ENCODE data around the gene RSF1. TPM values are rescaled to one million over a fixed set of nuclear protein-coding genes. Genes with fewer than 3 reads are reported as not detected.

The RSF1 gene
- total RNA-seq, 1 donor from 2014 or later, result 40.6 TPM

- H3K36me3 ChIP-seq, result no peaks in the 10 kb centered on the region
- no peaks in the 10 kb centered on the region for H3K9me3 ChIP-seq (replicated peaks)
- intact Hi-C loops (cut with micrococcal nuclease), result no loop called here
- H3K4me3 ChIP-seq, result no peak overlapping the region
- TF ChIP-seq CTCF (IDR thresholded peaks at IDR 0.05; ENCODE audit: borderline replicate concordance), result no peak
- peaks cover 21% of the 10 kb centered on the region for H3K4me1 ChIP-seq
- no peak overlapping the region for H3K27ac ChIP-seq (replicated peaks)
- DNase-seq, result no peak
- no peaks in the 10 kb centered on the region for H3K27me3 ChIP-seq (ENCODE audit: low read depth)
Measured at GRCh38 chr11:77784572-77784971, 36.0 kb downstream of the RSF1 start.

GRCh38 chr11:77783025-77783424 is 37.5 kb downstream of the RSF1 start:
- intact Hi-C loops (cut with micrococcal nuclease), result no loop called here
- Histone ChIP-seq H3K9me3 (replicated peaks) (no peaks in the 10 kb centered on the region), H3K4me3 (no peak overlapping the region), H3K27me3 (ENCODE audit: low read depth) (no peaks in the 10 kb centered on the region), H3K36me3 (no peaks in the 10 kb centered on the region), H3K4me1 (peaks cover 26% of the 10 kb centered on the region), H3K27ac (replicated peaks) (no peak overlapping the region)
- no peak for TF ChIP-seq CTCF (IDR thresholded peaks at IDR 0.05; ENCODE audit: borderline replicate concordance)
- DNase-seq, result no peak

- Histone ChIP-seq H3K4me1 (peaks cover 17% of the 10 kb centered on the region), H3K27ac (replicated peaks) (no peak overlapping the region), H3K4me3 (no peak overlapping the region), H3K9me3 (replicated peaks) (no peaks in the 10 kb centered on the region), H3K36me3 (no peaks in the 10 kb centered on the region), H3K27me3 (ENCODE audit: low read depth) (no peaks in the 10 kb centered on the region)
- DNase-seq, result no peak
- intact Hi-C loops (cut with micrococcal nuclease), result no loop called here
- TF ChIP-seq CTCF (IDR thresholded peaks at IDR 0.05; ENCODE audit: borderline replicate concordance), result no peak
Measured at GRCh38 chr11:77779935-77780334, 40.6 kb downstream of the RSF1 start.

- no peak for DNase-seq
- Histone ChIP-seq H3K4me1 (peaks cover 22% of the 10 kb centered on the region), H3K27ac (replicated peaks) (no peak overlapping the region), H3K4me3 (no peak overlapping the region), H3K36me3 (no peaks in the 10 kb centered on the region), H3K27me3 (ENCODE audit: low read depth) (no peaks in the 10 kb centered on the region), H3K9me3 (replicated peaks) (no peaks in the 10 kb centered on the region)
- TF ChIP-seq CTCF (IDR thresholded peaks at IDR 0.05; ENCODE audit: borderline replicate concordance), result no peak
- intact Hi-C loops (cut with micrococcal nuclease), result no loop called here
Measured at GRCh38 chr11:77778549-77778948, 42.0 kb downstream of the RSF1 start.

GRCh38 chr11:77778118-77778517 is 42.4 kb downstream of the RSF1 start:
- no peak for TF ChIP-seq CTCF (IDR thresholded peaks at IDR 0.05; ENCODE audit: borderline replicate concordance)
- DNase-seq, result no peak
- no peaks in the 10 kb centered on the region for H3K36me3 ChIP-seq
- H3K27ac ChIP-seq (replicated peaks), result no peak overlapping the region
- H3K27me3 ChIP-seq (ENCODE audit: low read depth), result no peaks in the 10 kb centered on the region
- peaks cover 22% of the 10 kb centered on the region for H3K4me1 ChIP-seq
- no peaks in the 10 kb centered on the region for H3K9me3 ChIP-seq (replicated peaks)
- no peak overlapping the region for H3K4me3 ChIP-seq
- intact Hi-C loops (cut with micrococcal nuclease), result no loop called here

- TF ChIP-seq CTCF (IDR thresholded peaks at IDR 0.05; ENCODE audit: borderline replicate concordance), result peak; percentile 35
- no peak for DNase-seq
- Histone ChIP-seq H3K36me3 (no peaks in the 10 kb centered on the region), H3K4me1 (peaks cover 31% of the 10 kb centered on the region), H3K27me3 (ENCODE audit: low read depth) (no peaks in the 10 kb centered on the region), H3K4me3 (no peak overlapping the region), H3K9me3 (replicated peaks) (no peaks in the 10 kb centered on the region), H3K27ac (replicated peaks) (no peak overlapping the region)
- intact Hi-C loops (cut with micrococcal nuclease), result no loop called here
Measured at GRCh38 chr11:77776455-77776854, 44.1 kb downstream of the RSF1 start.
